Measurements from ENCODE around the gene TACO1.

TACO1 gene

GRCh38 chr17:63640038-63640437 lies 39.3 kb downstream of the TACO1 start:
- peaks cover 22% of the 10 kb centered on the region for H3K4me1 Mint-ChIP-seq (ENCODE audit: low read depth)
- peaks cover 3% of the 10 kb centered on the region for H3K36me3 Mint-ChIP-seq
- H3K27me3 Mint-ChIP-seq, result no peaks in the 10 kb centered on the region
- no peak overlapping the region for H3K27ac Mint-ChIP-seq
- no peak overlapping the region for H3K4me3 Mint-ChIP-seq
- H3K9me3 Mint-ChIP-seq (ENCODE audit: low read depth), result no peaks in the 10 kb centered on the region

DNA sequence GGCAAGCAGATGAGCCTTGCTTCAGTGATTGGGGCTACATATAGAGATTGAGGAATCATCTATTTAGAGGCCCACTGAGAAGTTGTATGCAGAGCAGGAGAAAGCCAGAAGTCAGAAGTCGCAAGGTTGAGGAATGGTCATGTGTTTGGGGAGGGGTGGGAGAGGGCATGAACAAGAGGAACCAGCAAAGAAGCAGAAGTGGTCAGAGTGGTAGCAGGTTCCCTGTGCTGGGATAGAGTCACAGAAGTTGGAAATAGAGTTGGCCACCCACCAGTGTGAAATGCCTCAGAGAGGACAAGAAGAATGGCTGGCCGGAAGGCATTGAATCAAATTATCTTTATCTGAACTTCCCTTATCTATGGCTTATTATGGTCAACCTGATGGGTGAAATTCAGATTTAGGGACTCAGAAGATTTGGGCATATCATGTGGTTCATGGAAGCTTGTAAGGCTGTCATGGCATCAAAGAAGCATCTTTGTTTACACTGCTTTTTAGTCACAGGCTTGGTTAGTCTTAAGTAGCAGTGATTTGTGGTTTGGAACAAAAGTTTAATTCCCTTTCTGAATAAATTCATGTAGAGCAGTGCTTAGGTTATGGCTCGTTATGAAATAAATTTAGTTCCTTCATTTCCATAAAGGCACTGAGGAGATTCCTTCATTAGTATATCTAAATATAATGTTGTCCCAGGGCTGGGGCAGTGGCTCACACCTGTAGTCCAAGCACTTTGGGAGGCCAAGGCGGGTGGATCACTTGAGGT lies 41.2 kb downstream of the TACO1 start:
- no peaks in the 10 kb centered on the region for H3K27me3 Mint-ChIP-seq
- H3K27ac Mint-ChIP-seq, result no peak overlapping the region
- H3K4me3 Mint-ChIP-seq, result no peak overlapping the region
- no peaks in the 10 kb centered on the region for H3K9me3 Mint-ChIP-seq (ENCODE audit: low read depth)
- peaks cover 23% of the 10 kb centered on the region for H3K4me1 Mint-ChIP-seq (ENCODE audit: low read depth)
- H3K36me3 Mint-ChIP-seq, result peaks cover 11% of the 10 kb centered on the region

- no peak overlapping the region for H3K27ac Mint-ChIP-seq
- no peaks in the 10 kb centered on the region for H3K27me3 Mint-ChIP-seq
- H3K4me1 Mint-ChIP-seq (ENCODE audit: low read depth), result peaks cover 11% of the 10 kb centered on the region
- H3K9me3 Mint-ChIP-seq (ENCODE audit: low read depth), result no peaks in the 10 kb centered on the region
- H3K36me3 Mint-ChIP-seq, result peaks cover 15% of the 10 kb centered on the region
- no peak overlapping the region for H3K4me3 Mint-ChIP-seq
These were observed 44.2 kb downstream of the TACO1 start for GRCh38 chr17:63644846-63645245.

DNA sequence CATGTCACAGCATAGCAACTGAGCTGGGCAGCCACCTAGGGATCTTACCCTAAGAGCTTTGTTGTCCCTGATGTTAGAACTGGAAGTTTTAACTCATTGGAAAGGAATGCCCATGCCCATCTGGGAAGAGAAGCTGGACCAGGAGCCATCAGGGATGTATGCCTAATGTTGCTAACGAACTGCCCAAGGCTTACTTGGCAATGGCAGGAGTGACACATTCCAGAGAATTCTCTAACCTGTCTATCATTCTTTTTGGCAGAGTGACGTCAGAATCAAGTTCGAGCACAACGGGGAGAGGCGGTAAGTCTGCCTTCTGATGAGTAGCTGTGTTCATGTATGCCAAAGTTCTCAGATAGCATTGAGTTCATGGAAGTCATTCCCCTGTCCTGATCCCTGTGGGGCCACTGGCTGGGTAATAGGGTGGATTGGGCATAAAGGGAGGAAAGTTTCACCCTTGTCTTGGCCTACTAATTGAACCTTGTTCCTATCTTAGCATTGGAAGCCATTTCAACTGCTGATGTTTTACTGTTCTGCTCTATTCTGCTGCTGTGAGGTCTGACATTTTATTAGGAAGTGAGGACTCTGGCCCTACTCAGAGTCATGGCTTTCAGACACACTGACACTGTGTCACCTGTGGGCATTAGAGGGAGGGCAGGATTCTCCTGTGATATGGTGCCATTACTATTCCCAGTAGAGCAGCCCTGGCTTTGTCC lies 45.2 kb downstream of the TACO1 start:
- H3K4me1 Mint-ChIP-seq (ENCODE audit: low read depth), result peaks cover 10% of the 10 kb centered on the region
- no peak overlapping the region for H3K4me3 Mint-ChIP-seq
- no peaks in the 10 kb centered on the region for H3K9me3 Mint-ChIP-seq (ENCODE audit: low read depth)
- peaks cover 15% of the 10 kb centered on the region for H3K36me3 Mint-ChIP-seq
- H3K27ac Mint-ChIP-seq, result peak overlapping the region; percentile 28
- H3K27me3 Mint-ChIP-seq, result no peaks in the 10 kb centered on the region

- Mint-ChIP-seq H3K36me3 (peaks cover 14% of the 10 kb centered on the region), H3K27me3 (no peaks in the 10 kb centered on the region), H3K4me1 (ENCODE audit: low read depth) (peaks cover 10% of the 10 kb centered on the region), H3K4me3 (no peak overlapping the region), H3K9me3 (ENCODE audit: low read depth) (no peaks in the 10 kb centered on the region), H3K27ac (peak overlapping the region; percentile 28)
These were observed 45.8 kb downstream of the TACO1 start for GRCh38 chr17:63646488-63646806.

DNA sequence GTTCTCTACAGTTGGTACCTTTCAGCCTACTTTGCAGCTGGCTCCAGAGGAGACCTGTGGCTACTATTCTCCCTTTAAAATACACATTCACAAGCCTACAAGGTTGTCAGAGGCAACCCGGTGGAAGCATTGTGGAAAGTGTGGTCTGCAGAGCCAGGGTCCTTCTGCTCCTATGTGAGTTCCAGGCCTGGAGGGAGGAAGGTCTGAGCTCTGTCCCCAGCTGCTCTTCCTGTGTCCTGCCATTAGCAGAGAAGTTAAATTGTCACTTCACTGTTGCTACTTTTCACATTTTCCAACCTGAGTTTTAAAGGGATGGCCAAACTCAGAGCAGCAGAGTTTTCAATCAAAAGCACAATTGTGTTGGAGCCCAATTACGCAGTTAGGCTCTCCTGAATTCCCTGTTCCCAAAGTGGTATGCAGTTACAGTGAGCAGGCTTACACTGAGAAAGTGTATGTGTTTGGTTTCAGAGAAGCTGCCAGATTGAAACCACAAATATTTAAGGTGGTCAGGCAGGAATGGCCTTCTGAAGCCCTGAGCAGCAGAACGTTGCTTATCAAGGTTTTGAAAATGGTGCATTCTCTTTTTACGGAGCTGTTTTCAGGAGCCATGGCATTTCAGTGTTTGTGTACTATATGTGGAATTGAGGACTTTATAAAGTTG lies 46.5 kb downstream of the TACO1 start:
- no peak overlapping the region for H3K27ac Mint-ChIP-seq
- H3K36me3 Mint-ChIP-seq, result peaks cover 11% of the 10 kb centered on the region
- H3K9me3 Mint-ChIP-seq (ENCODE audit: low read depth), result no peaks in the 10 kb centered on the region
- H3K4me3 Mint-ChIP-seq, result no peak overlapping the region
- no peaks in the 10 kb centered on the region for H3K27me3 Mint-ChIP-seq
- peaks cover 10% of the 10 kb centered on the region for H3K4me1 Mint-ChIP-seq (ENCODE audit: low read depth)

DNA sequence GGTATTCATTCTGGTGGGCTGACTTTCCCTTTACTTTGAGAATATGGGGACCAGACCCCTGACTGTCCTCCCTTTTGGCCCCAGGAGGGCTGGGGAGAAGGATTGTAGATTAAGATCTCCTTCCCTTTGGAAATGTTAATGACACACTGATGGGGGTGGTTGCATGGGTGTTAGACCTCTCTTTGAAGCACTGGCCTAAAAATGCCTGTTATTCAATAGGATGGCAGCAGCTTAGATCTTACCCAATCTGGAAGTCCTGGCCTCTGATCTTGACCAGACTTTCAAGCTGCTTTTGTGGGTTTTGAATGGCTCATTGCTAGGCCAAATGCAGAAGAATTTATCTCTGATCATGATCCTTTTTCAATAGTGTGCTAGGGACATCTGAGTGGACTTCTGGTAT lies 47.2 kb downstream of the TACO1 start:
- Mint-ChIP-seq H3K36me3 (peaks cover 11% of the 10 kb centered on the region), H3K4me1 (ENCODE audit: low read depth) (peaks cover 10% of the 10 kb centered on the region), H3K4me3 (no peak overlapping the region), H3K27ac (no peak overlapping the region), H3K9me3 (ENCODE audit: low read depth) (no peaks in the 10 kb centered on the region), H3K27me3 (no peaks in the 10 kb centered on the region)

GRCh38 chr17:63649813-63650212 lies 49.1 kb downstream of the TACO1 start:
- Mint-ChIP-seq H3K9me3 (ENCODE audit: low read depth) (no peaks in the 10 kb centered on the region), H3K4me1 (ENCODE audit: low read depth) (peaks cover 10% of the 10 kb centered on the region), H3K27me3 (no peaks in the 10 kb centered on the region), H3K27ac (no peak overlapping the region), H3K36me3 (peaks cover 14% of the 10 kb centered on the region), H3K4me3 (no peak overlapping the region)

DNA sequence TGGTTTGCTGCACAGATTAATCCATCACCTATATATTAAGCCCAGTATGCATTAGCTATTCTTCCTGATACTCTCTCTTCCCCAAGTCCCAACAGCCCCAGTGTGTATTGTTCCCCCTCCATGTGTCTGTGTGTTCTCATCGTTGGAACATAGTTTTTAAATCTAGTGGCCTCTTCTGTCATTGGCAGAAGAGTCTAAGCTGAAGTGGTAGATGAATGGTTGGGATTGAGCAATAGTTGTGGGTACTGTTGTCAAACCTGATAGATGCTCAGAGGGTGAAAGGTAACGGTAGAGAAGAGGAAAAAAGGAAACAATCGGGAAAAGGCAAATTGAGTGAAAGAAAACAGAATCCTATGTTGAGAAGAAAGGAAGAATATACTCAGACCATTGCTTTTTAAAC lies 51.4 kb downstream of the TACO1 start:
- H3K4me1 Mint-ChIP-seq (ENCODE audit: low read depth), result peaks cover 8% of the 10 kb centered on the region
- H3K9me3 Mint-ChIP-seq (ENCODE audit: low read depth), result no peaks in the 10 kb centered on the region
- no peaks in the 10 kb centered on the region for H3K27me3 Mint-ChIP-seq
- H3K27ac Mint-ChIP-seq, result no peak overlapping the region
- peaks cover 6% of the 10 kb centered on the region for H3K36me3 Mint-ChIP-seq
- H3K4me3 Mint-ChIP-seq, result no peak overlapping the region

GRCh38 chr17:63653050-63653449 lies 52.4 kb downstream of the TACO1 start:
- peaks cover 6% of the 10 kb centered on the region for H3K36me3 Mint-ChIP-seq
- peak overlapping the region; percentile 41 for H3K27ac Mint-ChIP-seq

GRCh38 chr17:63657786-63658185 lies 57.1 kb downstream of the TACO1 start:
- Mint-ChIP-seq H3K4me3 (no peak overlapping the region), H3K9me3 (ENCODE audit: low read depth) (no peaks in the 10 kb centered on the region), H3K4me1 (ENCODE audit: low read depth) (no peaks in the 10 kb centered on the region), H3K27ac (no peak overlapping the region), H3K27me3 (no peaks in the 10 kb centered on the region), H3K36me3 (peaks cover 4% of the 10 kb centered on the region)

More at GRCh38 chr17:63653050-63653449, 52.4 kb downstream of the TACO1 start:
- Mint-ChIP-seq H3K9me3 (ENCODE audit: low read depth) (no peaks in the 10 kb centered on the region), H3K4me3 (no peak overlapping the region), H3K4me1 (ENCODE audit: low read depth) (peaks cover 8% of the 10 kb centered on the region), H3K27me3 (no peaks in the 10 kb centered on the region)

Measured in activated naive CD8-positive, alpha-beta T cell (primary cell).